Astrocyte (in vitro differentiated cells and primary cell): ENCODE data around the gene TRMT61B. TPM values are rescaled to one million over a fixed set of nuclear protein-coding genes. Genes with fewer than 3 reads are reported as not detected.

Experiments
- DNase-seq: peaks from one replicate; pipeline ENCODE4 v3.0.0-alpha.2; 2010; ENCODE audit warnings: low read depth
- FAIRE-seq: peaks from 2 replicates; lab custom pipeline; 2011; peaks lifted over from hg19 to GRCh38; lab: Jason Lieb, UNC
- H2AFZ ChIP-seq: 2 replicates; pipeline ENCODE4 v1.6.0; 2012; ENCODE audit warnings: low read depth, low read length, inconsistent platforms
- H3K27ac ChIP-seq: 2 replicates; pipeline ENCODE4 v1.5.1; 2011; ENCODE audit warnings: low read depth, low read length, inconsistent platforms
- H3K27me3 ChIP-seq: 2 replicates; pipeline ENCODE4 v1.6.0; 2011; ENCODE audit warnings: low read length, inconsistent platforms; ENCODE audit not compliant: insufficient read depth
- H3K36me3 ChIP-seq: 2 replicates; pipeline ENCODE4 v1.5.1; 2011; ENCODE audit warnings: low read length, inconsistent platforms; ENCODE audit not compliant: insufficient read depth
- H3K4me1 ChIP-seq: 2 replicates; pipeline ENCODE4 v1.5.1; 2011; ENCODE audit warnings: low read length, inconsistent platforms; ENCODE audit not compliant: insufficient read depth
- H3K4me2 ChIP-seq: 2 replicates; pipeline ENCODE4 v1.6.0; 2012; ENCODE audit warnings: low read length, inconsistent platforms
- H3K4me3 ChIP-seq: 2 replicates; pipeline ENCODE4 v1.5.1; 2011; ENCODE audit warnings: low read depth, mild to moderate bottlenecking, low read length, inconsistent platforms; ENCODE audit not compliant: insufficient read depth
- H3K79me2 ChIP-seq: 2 replicates; pipeline ENCODE4 v1.6.0; 2012; ENCODE audit warnings: mild to moderate bottlenecking, low read length, inconsistent platforms; ENCODE audit not compliant: insufficient read depth
- H3K9ac ChIP-seq: 2 replicates; pipeline ENCODE4 v1.6.0; 2012; ENCODE audit warnings: mild to moderate bottlenecking, low read length, inconsistent platforms
- H3K9me3 ChIP-seq: 2 replicates; pipeline ENCODE4 v1.5.1; 2012; ENCODE audit warnings: low read depth, mild to moderate bottlenecking, low read length, inconsistent platforms; ENCODE audit not compliant: insufficient read depth
- H4K20me1 ChIP-seq: 2 replicates; pipeline ENCODE4 v1.6.0; 2012; ENCODE audit warnings: low read length, inconsistent platforms; ENCODE audit not compliant: insufficient read depth
- H3K27ac Mint-ChIP-seq: one replicate; pipeline ENCODE4 v1.8.0; 2021; ENCODE audit warnings: mild to moderate bottlenecking, mixed read lengths; ENCODE audit not compliant: unreplicated experiment
- H3K27me3 Mint-ChIP-seq: one replicate; pipeline ENCODE4 v1.8.0; 2021; ENCODE audit warnings: low read depth, mixed read lengths; ENCODE audit not compliant: unreplicated experiment
- H3K36me3 Mint-ChIP-seq: one replicate; pipeline ENCODE4 v1.8.0; 2021; ENCODE audit warnings: low read depth, mixed read lengths; ENCODE audit not compliant: unreplicated experiment
- H3K4me1 Mint-ChIP-seq: one replicate; pipeline ENCODE4 v1.8.0; 2021; ENCODE audit warnings: low read depth, mixed read lengths; ENCODE audit not compliant: unreplicated experiment
- H3K4me3 Mint-ChIP-seq: one replicate; pipeline ENCODE4 v1.8.0; 2021; ENCODE audit warnings: mild to moderate bottlenecking, moderate library complexity, mixed read lengths; ENCODE audit not compliant: unreplicated experiment
- H3K9me3 Mint-ChIP-seq: one replicate; pipeline ENCODE4 v1.8.0; 2021; ENCODE audit warnings: mild to moderate bottlenecking, mixed read lengths; ENCODE audit not compliant: unreplicated experiment
- EZH2 ChIP-seq: IDR thresholded peaks from 2 replicates; pipeline ENCODE4 v1.6.1; 2012; ENCODE audit warnings: mild to moderate bottlenecking, low read length, inconsistent platforms; ENCODE audit not compliant: insufficient read depth
- total RNA-seq: library from RNA; stranded (reverse); gene quantifications from 2 replicates; pipeline ENCODE4 v1.2.1, GENCODE V29; 2021
- TF ChIP-seq, protein P1 (sequence below): IDR thresholded peaks from 2 replicates; pipeline ENCODE4 v1.5.1; 2011; ENCODE audit warnings: low read depth, mild to moderate bottlenecking, inconsistent platforms, low read length, moderate library complexity; ENCODE audit not compliant: insufficient read depth

TRMT61B gene
- total RNA-seq, 1 donor from 2014 or later = 12.1 TPM

DNA sequence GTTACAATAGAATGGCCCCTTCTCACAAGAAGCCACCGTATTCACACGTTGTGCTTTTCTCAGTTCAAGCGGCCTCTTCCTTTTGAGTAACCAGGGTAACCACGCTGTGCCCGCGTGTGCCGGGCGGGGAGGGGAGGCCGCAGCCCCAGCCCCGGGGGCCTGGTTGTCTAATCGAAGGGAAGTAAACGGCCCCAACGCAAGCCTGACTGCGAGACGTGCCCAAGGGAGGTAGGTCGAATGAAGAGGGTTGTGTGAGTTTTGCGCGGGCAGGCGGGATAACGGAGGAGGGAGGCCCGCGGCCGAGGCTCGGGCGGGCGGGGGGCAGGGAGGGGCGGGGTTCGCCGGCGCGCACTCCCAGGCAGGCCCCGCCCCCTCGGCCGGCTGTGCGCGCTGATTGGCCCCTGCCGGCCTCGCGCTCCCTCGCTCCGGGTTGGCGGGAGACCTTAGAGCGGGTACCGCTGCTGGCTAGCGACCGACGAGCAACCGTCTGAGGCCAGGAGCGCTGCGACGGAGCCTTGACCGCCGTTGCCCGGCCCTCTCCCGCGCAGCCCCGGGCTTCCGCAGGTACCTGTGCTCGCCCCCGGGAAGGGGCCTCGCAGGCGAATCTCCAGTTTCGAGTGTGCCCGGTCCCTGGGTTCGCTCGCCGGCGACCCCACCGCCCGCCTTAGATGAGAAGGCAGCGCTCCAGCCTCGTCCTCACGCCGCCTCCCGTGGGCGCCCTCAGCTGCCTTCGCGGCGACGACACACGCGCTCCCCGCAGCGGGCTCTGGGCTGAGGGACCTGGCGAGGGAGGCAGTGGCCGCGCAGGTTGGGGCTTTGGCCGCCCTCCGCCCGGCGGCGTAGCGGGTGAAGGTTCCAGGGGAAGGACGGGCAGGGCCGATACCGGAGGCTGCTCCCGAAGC, 59.5 kb downstream of the TRMT61B start, which contains the start of gene SPDYA:
SPDYA (plus strand) TSS at position 451 of the 902 bp plus-strand sequence. CDS start 5,181 bp downstream, outside the sequence.
- Histone ChIP-seq H3K4me3 (peak within 1 kb of the TSS; percentile 54), H3K27ac (peak within 1 kb of the TSS; percentile 31), H3K4me2 (peak within 1 kb of the TSS; percentile 85), H3K4me1 (peaks cover 6% of the 10 kb centered on the region), H3K9me3 (no peaks in the 10 kb centered on the region), H3K79me2 (no peaks in the 10 kb centered on the region), H4K20me1 (no peaks in the 10 kb centered on the region), H2AFZ (peak within 1 kb of the TSS; percentile 62), H3K9ac (peak within 1 kb of the TSS; percentile 63), H3K36me3 (no peaks in the 10 kb centered on the region), H3K27me3 (no peaks in the 10 kb centered on the region)
- no peaks in the 10 kb centered on the region for H3K9me3 Mint-ChIP-seq
- no peak for FAIRE-seq
- peaks cover 6% of the 10 kb centered on the region for H3K36me3 Mint-ChIP-seq
- TF ChIP-seq, protein P1, sequence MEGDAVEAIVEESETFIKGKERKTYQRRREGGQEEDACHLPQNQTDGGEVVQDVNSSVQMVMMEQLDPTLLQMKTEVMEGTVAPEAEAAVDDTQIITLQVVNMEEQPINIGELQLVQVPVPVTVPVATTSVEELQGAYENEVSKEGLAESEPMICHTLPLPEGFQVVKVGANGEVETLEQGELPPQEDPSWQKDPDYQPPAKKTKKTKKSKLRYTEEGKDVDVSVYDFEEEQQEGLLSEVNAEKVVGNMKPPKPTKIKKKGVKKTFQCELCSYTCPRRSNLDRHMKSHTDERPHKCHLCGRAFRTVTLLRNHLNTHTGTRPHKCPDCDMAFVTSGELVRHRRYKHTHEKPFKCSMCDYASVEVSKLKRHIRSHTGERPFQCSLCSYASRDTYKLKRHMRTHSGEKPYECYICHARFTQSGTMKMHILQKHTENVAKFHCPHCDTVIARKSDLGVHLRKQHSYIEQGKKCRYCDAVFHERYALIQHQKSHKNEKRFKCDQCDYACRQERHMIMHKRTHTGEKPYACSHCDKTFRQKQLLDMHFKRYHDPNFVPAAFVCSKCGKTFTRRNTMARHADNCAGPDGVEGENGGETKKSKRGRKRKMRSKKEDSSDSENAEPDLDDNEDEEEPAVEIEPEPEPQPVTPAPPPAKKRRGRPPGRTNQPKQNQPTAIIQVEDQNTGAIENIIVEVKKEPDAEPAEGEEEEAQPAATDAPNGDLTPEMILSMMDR = no peak
- TF ChIP-seq EZH2 = no peak
- no peaks in the 10 kb centered on the region for H3K27me3 Mint-ChIP-seq
- H3K4me3 Mint-ChIP-seq = peak within 1 kb of the TSS; percentile 68
- DNase-seq = peak; percentile 45
- H3K4me1 Mint-ChIP-seq = no peaks in the 10 kb centered on the region
- H3K27ac Mint-ChIP-seq = no peak within 1 kb of the TSS

GRCh38 chr2:28809927-28810326, 60.2 kb downstream of the TRMT61B start:
- H3K4me1 ChIP-seq = peaks cover 6% of the 10 kb centered on the region
- H3K79me2 ChIP-seq = no peaks in the 10 kb centered on the region
- no peaks in the 10 kb centered on the region for H3K27me3 Mint-ChIP-seq
- H3K4me1 Mint-ChIP-seq = no peaks in the 10 kb centered on the region
- peak overlapping the region; percentile 63 for H3K9ac ChIP-seq
- H3K27ac Mint-ChIP-seq = no peak overlapping the region
- peak overlapping the region; percentile 85 for H3K4me2 ChIP-seq
- no peaks in the 10 kb centered on the region for H3K9me3 Mint-ChIP-seq
- H3K36me3 Mint-ChIP-seq = peaks cover 8% of the 10 kb centered on the region
- H4K20me1 ChIP-seq = no peaks in the 10 kb centered on the region
- no peaks in the 10 kb centered on the region for H3K27me3 ChIP-seq
- DNase-seq (no peak), FAIRE-seq (no peak)
- TF ChIP-seq EZH2 = no peak
- TF ChIP-seq, protein P1 = no peak
- H2AFZ ChIP-seq = no peak overlapping the region
- peak overlapping the region; percentile 68 for H3K4me3 Mint-ChIP-seq
- H3K27ac ChIP-seq = no peak overlapping the region
- H3K36me3 ChIP-seq = no peaks in the 10 kb centered on the region
- H3K4me3 ChIP-seq = peak overlapping the region; percentile 54
- H3K9me3 ChIP-seq = no peaks in the 10 kb centered on the region
